SK-N-SH (cell line): ENCODE results near the gene CFAP206. TPM values are rescaled to one million over a fixed set of nuclear protein-coding genes. Genes with fewer than 3 reads are reported as not detected.
A peak's percentile ranks its signal among the peaks of the same experiment; 100 is the strongest.

ENCODE experiments used
- CTCF ChIA-PET: fragments of 300-600, 350-600 bp; formaldehyde crosslinking; extraction: SDS; loops from one replicate; lab custom pipeline; 2021; lab: Yijun Ruan, JAX
- POLR2A ChIA-PET: fragments of 350-600 bp; sonication (Branson Sonifier 250); formaldehyde crosslinking; extraction: SDS; loops from one replicate; lab custom pipeline; 2020; ENCODE audit warnings: antibody characterized with exemption, inconsistent platforms; lab: Yijun Ruan, JAX
- DNase-seq: peaks from one replicate; pipeline ENCODE4 v3.0.0; 2012
- H2AFZ ChIP-seq: fragments of 200-600 bp; sonication (generic); 2 replicates; pipeline ENCODE4 v1.8.1; 2016; ENCODE audit warnings: antibody characterized with exemption, mild to moderate bottlenecking, low read depth
- H3F3A ChIP-seq: fragments of 200-600 bp; sonication (generic); replicated peaks from 2 replicates; pipeline ENCODE3; 2016; ENCODE audit warnings: antibody characterized with exemption, mild to moderate bottlenecking; ENCODE audit not compliant: insufficient read depth
- H3K27ac ChIP-seq, 2 experiments: fragments of 200-500 bp in 1 of 2; fragments of 200-600 bp in 1 of 2; sonication (Bioruptor generic) in 1 of 2; sonication (generic), shearing (Covaris generic) in 1 of 2; 2 replicates each; pipeline versions ENCODE4 v1.5.1 to v1.6.1; 2014 to 2016; ENCODE audit warnings: low read depth in 2 of 2, inconsistent platforms in 1 of 2, low read length in 1 of 2, mild to moderate bottlenecking in 1 of 2, mixed read lengths in 1 of 2
- H3K27me3 ChIP-seq: fragments of 200-600 bp; sonication (generic), shearing (Covaris generic); 2 replicates; pipeline ENCODE4 v1.6.1; 2016; ENCODE audit warnings: mixed run types; ENCODE audit not compliant: insufficient read depth
- H3K36me3 ChIP-seq, 2 experiments: fragments of 200-500 bp in 1 of 2; fragments of 200-600 bp in 1 of 2; sonication (Bioruptor generic) in 1 of 2; sonication (generic) in 1 of 2; replicated peaks in 1 of 2; 2 replicates each; pipeline versions ENCODE3 to v1.5.1; 2014 to 2016; ENCODE audit warnings: low read length in 1 of 2, mild to moderate bottlenecking in 1 of 2; ENCODE audit not compliant: insufficient read depth in 2 of 2, control insufficient read depth in 1 of 2
- H3K4me1 ChIP-seq, 2 experiments: fragments of 200-500 bp in 1 of 2; fragments of 200-600 bp in 1 of 2; sonication (Bioruptor generic) in 1 of 2; sonication (generic), shearing (Covaris generic) in 1 of 2; 2 replicates each; pipeline versions ENCODE4 v1.5.1 to v1.6.1; 2014 to 2016; ENCODE audit warnings: low read depth in 1 of 2, low read length in 1 of 2, mixed run types in 1 of 2; ENCODE audit not compliant: insufficient read depth in 2 of 2, control insufficient read depth in 1 of 2
- H3K4me2 ChIP-seq: fragments of 200-600 bp; sonication (generic), shearing (Covaris generic); 2 replicates; pipeline ENCODE4 v1.6.1; 2017; ENCODE audit warnings: mixed run types
- H3K4me3 ChIP-seq, 2 experiments: fragments of 200-500 bp in 1 of 2; fragments of 200-600 bp in 1 of 2; sonication (Bioruptor generic) in 1 of 2; sonication (generic), shearing (Covaris generic) in 1 of 2; 2 replicates each; pipeline versions ENCODE4 v1.5.1 to v1.8.1; 2014 to 2016; ENCODE audit warnings: low read depth in 2 of 2, inconsistent platforms in 1 of 2, low read length in 1 of 2, mild to moderate bottlenecking in 1 of 2, mixed read lengths in 1 of 2, moderate library complexity in 1 of 2
- H3K79me2 ChIP-seq: fragments of 200-600 bp; sonication (generic); 2 replicates; pipeline ENCODE4 v1.8.1; 2017; ENCODE audit warnings: mild to moderate bottlenecking; ENCODE audit not compliant: insufficient read depth
- H3K9ac ChIP-seq: fragments of 200-600 bp; sonication (generic); 2 replicates; pipeline ENCODE4 v1.6.1; 2017; ENCODE audit warnings: mixed run types
- H3K9me2 ChIP-seq: fragments of 200-600 bp; sonication (generic); 2 replicates; pipeline ENCODE4 v1.6.1; 2017; ENCODE audit warnings: mixed run types
- H3K9me3 ChIP-seq: fragments of 200-600 bp; sonication (generic); 2 replicates; pipeline ENCODE4 v1.6.1; 2017; ENCODE audit warnings: mixed run types, mild to moderate bottlenecking, moderate library complexity
- H4K20me1 ChIP-seq: fragments of 200-600 bp; sonication (generic); 2 replicates; pipeline ENCODE4 v1.6.1; 2017; ENCODE audit warnings: mild to moderate bottlenecking, mixed run types; ENCODE audit not compliant: insufficient read depth
- GABPA ChIP-seq: IDR thresholded peaks from 2 replicates; pipeline ENCODE4 v1.4.0; 2012; ENCODE audit warnings: low read depth, mild to moderate bottlenecking
- MEF2A ChIP-seq: IDR thresholded peaks from 2 replicates; pipeline ENCODE4 v1.4.0; 2012; ENCODE audit warnings: low read depth, borderline replicate concordance
- MXI1 ChIP-seq: IDR thresholded peaks from 2 replicates; pipeline ENCODE4 v1.6.1; 2012; ENCODE audit warnings: mild to moderate bottlenecking, low read depth, low read length, improper control_type of control experiment
- NRF1 ChIP-seq: IDR thresholded peaks from 2 replicates; pipeline ENCODE4 v1.6.1; 2012; ENCODE audit warnings: low read depth, mild to moderate bottlenecking, low read length
- RCOR1 ChIP-seq: fragments of 150-350 bp; IDR thresholded peaks from 2 replicates; pipeline ENCODE4 v1.6.1; 2017; ENCODE audit warnings: antibody characterized with exemption, low read length
- RFX5 ChIP-seq: IDR thresholded peaks from 2 replicates; pipeline ENCODE4 v1.6.1; 2012; ENCODE audit warnings: mild to moderate bottlenecking, improper control_type of control experiment, low read length
- TAF1 ChIP-seq: IDR thresholded peaks from 2 replicates; pipeline ENCODE4 v1.6.1; 2012; ENCODE audit warnings: low read depth, mild to moderate bottlenecking, low read length, moderate library complexity, borderline replicate concordance
- YY1 ChIP-seq: IDR thresholded peaks from 2 replicates; pipeline ENCODE4 v1.4.0; 2012; ENCODE audit warnings: low read depth, mild to moderate bottlenecking
- WGBS: methylation state at CpG from one replicate; pipeline ENCODE4 v1.1.6; 2017; ENCODE audit warnings: low lambda C conversion rate; 5-methylcytosine and 5-hydroxymethylcytosine counted together
- polyA plus RNA-seq, 3 experiments: library from polyadenylated mRNA; depleted of rRNA; stranded (reverse); fragments of >200 nt; gene quantifications; 2 replicates each; pipeline ENCODE4 v1.2.3, GENCODE V29; 2012
- TF ChIP-seq, protein P1 (sequence below): fragments of 200-600 bp; sonication (generic); IDR thresholded peaks from 2 replicates; pipeline ENCODE4 v1.6.1; 2017; ENCODE audit warnings: antibody characterized with exemption, mild to moderate bottlenecking, moderate library complexity

Gene CFAP206
- polyA plus RNA-seq, 1 of the 3 experiments (the other 2 are of a cell fraction): 0.46 TPM

DNA sequence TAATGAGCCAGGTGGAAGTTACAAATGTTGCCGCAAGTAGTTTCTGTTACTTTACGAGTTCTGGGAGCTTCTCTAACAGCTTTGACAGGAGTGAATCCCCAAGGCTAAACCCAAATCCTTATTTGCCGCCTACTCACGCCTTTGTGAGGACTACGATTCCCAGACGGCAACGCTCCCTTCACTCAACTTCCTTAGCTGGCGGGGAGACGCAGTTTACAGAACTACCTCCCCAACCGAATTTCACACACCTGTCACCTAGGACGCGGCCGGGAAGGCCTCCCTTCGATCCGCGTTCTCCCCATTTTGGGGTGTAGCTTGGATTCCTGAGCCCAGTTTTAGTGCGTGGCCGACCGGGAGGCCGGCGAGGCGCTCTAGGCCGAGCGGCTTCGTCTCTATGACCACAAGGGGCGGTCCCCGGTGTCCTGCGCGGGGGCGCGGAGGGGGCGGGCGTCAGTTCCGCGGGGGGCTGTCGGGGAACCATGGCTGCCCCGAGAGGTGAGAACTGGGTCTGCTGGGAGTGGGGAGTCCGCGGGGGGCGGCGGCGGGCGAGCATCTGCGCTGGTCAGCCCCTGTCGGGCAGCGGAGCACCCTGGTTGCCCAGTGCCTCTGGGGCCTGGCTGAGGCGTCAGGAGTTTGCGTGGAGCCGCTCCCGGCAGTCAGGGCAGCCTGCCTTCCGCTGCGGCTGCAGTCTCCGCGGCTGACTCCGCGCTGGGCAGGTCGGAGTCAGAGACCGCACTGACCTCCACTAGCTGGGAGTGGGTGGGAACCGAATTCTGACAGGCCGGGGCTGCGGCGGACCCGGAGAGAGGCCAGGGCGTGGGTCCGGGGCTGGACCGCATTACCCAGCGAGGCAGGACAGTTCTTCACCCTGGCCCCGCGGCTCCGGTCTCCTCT is 65.0 kb downstream of the CFAP206 start, which contains the start of gene SLC35A1 (continued):
- TF ChIP-seq, protein P1, sequence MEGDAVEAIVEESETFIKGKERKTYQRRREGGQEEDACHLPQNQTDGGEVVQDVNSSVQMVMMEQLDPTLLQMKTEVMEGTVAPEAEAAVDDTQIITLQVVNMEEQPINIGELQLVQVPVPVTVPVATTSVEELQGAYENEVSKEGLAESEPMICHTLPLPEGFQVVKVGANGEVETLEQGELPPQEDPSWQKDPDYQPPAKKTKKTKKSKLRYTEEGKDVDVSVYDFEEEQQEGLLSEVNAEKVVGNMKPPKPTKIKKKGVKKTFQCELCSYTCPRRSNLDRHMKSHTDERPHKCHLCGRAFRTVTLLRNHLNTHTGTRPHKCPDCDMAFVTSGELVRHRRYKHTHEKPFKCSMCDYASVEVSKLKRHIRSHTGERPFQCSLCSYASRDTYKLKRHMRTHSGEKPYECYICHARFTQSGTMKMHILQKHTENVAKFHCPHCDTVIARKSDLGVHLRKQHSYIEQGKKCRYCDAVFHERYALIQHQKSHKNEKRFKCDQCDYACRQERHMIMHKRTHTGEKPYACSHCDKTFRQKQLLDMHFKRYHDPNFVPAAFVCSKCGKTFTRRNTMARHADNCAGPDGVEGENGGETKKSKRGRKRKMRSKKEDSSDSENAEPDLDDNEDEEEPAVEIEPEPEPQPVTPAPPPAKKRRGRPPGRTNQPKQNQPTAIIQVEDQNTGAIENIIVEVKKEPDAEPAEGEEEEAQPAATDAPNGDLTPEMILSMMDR: no peak
- TF ChIP-seq MXI1: no peak
- peak; percentile 80 for TF ChIP-seq YY1
- TF ChIP-seq NRF1: peak; percentile 45; the same call in 1 of the 2 replicates
- peak; percentile 72 for TF ChIP-seq GABPA
- TF ChIP-seq MEF2A: no peak

DNA sequence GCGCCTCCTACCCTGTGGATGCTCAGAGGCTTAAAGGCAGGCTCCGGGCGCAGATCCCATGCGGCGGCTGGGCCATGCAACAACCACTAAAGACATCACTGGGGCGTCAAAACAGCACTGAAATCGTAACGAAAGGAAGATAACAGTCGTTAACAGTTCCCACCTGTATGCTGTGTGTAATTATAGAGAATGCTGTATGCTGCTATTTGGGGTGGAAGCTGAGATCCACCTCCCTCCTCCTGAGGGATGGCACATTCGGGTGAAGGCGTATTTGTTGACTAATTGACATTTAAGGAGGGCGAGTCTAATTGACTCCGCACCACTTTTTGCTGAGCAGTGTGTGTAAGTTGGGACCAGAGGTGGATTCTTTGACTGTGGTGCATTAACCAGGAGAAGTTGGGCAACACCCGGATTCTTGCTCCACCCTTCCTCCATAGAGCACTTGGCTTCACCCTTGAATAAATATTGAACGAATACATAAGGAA is 65.7 kb downstream of the CFAP206 start:
- Histone ChIP-seq H3K27me3 (no peaks in the 10 kb centered on the region), H3K27ac (peak overlapping the region; percentile 65 to 97; a peak in 3 of 4 replicates), H3K4me2 (peak overlapping the region; percentile 91), H3K9me3 (no peaks in the 10 kb centered on the region), H3K4me1 (peaks cover 0 to 9% of the 10 kb centered on the region in 2 experiments; a peak in 2 of 4 replicates), H3K9me2 (no peaks in the 10 kb centered on the region), H3F3A (peaks cover 4% of the 10 kb centered on the region), H3K79me2 (peaks cover 13% of the 10 kb centered on the region), H3K36me3 (peaks cover 8 to 9% of the 10 kb centered on the region in 2 experiments), H3K4me3 (peak overlapping the region; percentile 78 to 86), H3K9ac (peak overlapping the region; percentile 79), H2AFZ (peak overlapping the region; percentile 82), H4K20me1 (no peaks in the 10 kb centered on the region)
- no peak for DNase-seq
- ChIA-PET CTCF (interaction anchor here (0.9 to 2.4 kb wide), 2 partner anchors 80 to 151 kb away, joined by 3 to 10 read pairs; partner anchors contain the start of gene SMIM8), POLR2A (no interaction called here)
- 0% methylated on average over 14 of the region's 15 CpGs for WGBS
- TF ChIP-seq RFX5: 0 out of 2 replicates have a peak, but pooled peaks have one; percentile 11
- TF ChIP-seq RCOR1: no peak
- 0 out of 2 replicates have a peak, but pooled peaks have one; percentile 4 for TF ChIP-seq TAF1
- TF ChIP-seq, protein P1: no peak
- TF ChIP-seq GABPA: no peak
- peak; percentile 70 for TF ChIP-seq MXI1
